Muscle of leg (tissue), 11 donors: Measurements from ENCODE around the gene BTN2A1. TPM values are rescaled to one million over a fixed set of nuclear protein-coding genes. Genes with fewer than 3 reads are reported as not detected.

Source experiments
- DNase-seq: peaks from one replicate; pipeline ENCODE4 v3.0.0; 2013
- H3K27ac ChIP-seq: one replicate; pipeline ENCODE4 v1.5.1; 2013; ENCODE audit warnings: mild to moderate bottlenecking, low read length, control low read depth
- H3K27me3 ChIP-seq: one replicate; pipeline ENCODE4 v1.6.1; 2013; ENCODE audit warnings: low read length; ENCODE audit not compliant: control insufficient read depth, insufficient read depth
- H3K36me3 ChIP-seq: one replicate; pipeline ENCODE4 v1.6.1; 2013; ENCODE audit warnings: low read length; ENCODE audit not compliant: control insufficient read depth, insufficient read depth
- H3K4me1 ChIP-seq: one replicate; pipeline ENCODE4 v1.6.1; 2013; ENCODE audit warnings: low read length; ENCODE audit not compliant: control insufficient read depth, insufficient read depth
- H3K4me3 ChIP-seq: one replicate; pipeline ENCODE4 v1.5.1; 2013; ENCODE audit warnings: low read length, control low read depth
- H3K9me3 ChIP-seq: replicated peaks from 2 replicates; pipeline ENCODE4 v1.6.1; 2013; ENCODE audit warnings: low read depth, low read length; ENCODE audit not compliant: control insufficient read depth
- WGBS: methylation state at CpG from one replicate; pipeline ENCODE4 v1.1.5; 2013; ENCODE audit warnings: missing lambda C conversion rate; ENCODE audit not compliant: insufficient coverage; 5-methylcytosine and 5-hydroxymethylcytosine counted together
- polyA plus RNA-seq, 8 donors: library from polyadenylated mRNA; unstranded; fragments of 120-200 nt; gene quantifications; one replicate each; pipeline versions ENCODE4 v1.2.1 to v1.2.3, GENCODE V29; 2013; ENCODE audit warnings: inconsistent platforms in 1 of 8, low replicate concordance in 1 of 8; ENCODE audit not compliant: insufficient read length in 8 of 8, insufficient read depth in 1 of 8
- total RNA-seq: library from RNA; stranded (reverse); fragments of 120-200 nt; gene quantifications from one replicate; pipeline ENCODE4 v1.2.4, GENCODE V29; 2013

BTN2A1 gene
- total and polyA plus RNA-seq, 9 donors: 13.8 to 28.1 (median 25.3) TPM

DNA sequence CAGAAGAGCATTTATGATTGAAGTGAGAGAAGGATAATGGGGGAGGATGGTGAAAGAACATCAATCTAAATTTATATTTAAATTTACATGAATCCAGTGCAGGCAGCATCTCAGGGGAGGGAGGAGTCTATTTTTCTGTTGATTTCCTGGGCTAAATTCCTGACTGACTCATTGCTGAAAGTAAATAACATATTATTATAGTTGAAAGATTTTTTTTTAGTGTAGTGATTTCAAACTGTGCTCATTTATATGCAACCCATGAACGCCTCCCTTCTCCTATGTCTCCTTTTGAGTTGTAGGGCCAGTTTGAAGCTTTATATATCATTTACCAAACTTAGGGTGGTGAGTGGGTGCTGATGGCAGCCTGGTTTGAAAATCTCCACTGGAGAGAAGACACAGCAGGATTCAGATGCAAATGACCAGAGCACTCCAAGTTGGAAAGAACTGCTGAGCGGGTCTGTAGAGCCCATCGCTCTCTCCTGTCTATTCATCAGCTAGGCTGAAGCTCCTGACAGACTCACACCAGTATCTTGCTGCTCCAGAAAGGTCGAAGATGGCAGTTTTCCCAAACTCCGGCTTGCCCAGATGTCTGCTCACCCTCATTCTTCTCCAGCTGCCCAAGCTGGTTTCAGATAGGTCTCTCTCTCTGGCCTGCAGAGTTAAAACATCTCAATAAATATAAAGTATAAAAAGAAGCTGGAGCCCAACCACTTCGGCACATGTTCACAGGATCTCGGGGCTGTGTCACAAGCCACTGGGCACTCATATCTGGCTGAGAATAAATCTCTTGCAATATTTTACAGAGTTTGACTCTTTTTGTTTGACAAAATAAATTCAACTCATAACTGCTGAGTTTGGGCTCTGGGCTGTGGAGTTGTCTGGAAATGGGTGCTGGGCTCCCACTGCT, 18.3 kb downstream of the BTN2A1 start:
- H3K36me3 ChIP-seq: no peaks in the 10 kb centered on the region
- peak overlapping the region; percentile 10 for H3K27ac ChIP-seq
- H3K27me3 ChIP-seq: no peaks in the 10 kb centered on the region
- WGBS: 79% methylated on average over 3 of the region's 7 CpGs
- H3K4me1 ChIP-seq: peaks cover 13% of the 10 kb centered on the region
- no peak overlapping the region for H3K4me3 ChIP-seq
- peaks cover 6% of the 10 kb centered on the region for H3K9me3 ChIP-seq
- DNase-seq: no peak

DNA sequence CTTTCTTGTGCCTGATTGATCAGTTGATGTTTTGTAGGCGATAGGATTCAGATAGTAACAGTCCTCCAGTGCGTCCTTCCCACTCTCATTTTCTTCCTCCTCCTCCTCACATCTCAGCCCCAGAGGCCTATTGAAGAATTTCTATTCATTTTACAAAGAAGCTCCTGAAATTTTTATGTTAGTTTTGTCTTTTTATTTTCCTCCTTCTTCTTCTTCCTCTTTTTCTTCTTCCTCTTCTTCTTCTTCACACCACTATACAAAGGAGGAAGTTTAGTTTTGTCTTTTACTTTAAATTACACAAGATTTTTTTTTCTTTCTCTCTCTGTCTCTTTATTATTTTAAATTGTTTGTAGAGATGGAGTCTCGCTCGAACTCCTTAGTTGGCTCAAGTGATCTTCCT, 19.1 kb downstream of the BTN2A1 start:
- no peak for DNase-seq
- Histone ChIP-seq H3K27me3 (no peaks in the 10 kb centered on the region), H3K9me3 (peaks cover 6% of the 10 kb centered on the region), H3K4me1 (peaks cover 13% of the 10 kb centered on the region), H3K27ac (peak overlapping the region; percentile 45), H3K36me3 (no peaks in the 10 kb centered on the region), H3K4me3 (no peak overlapping the region)
- WGBS: no CpG with 5 or more reads among the region's 4 CpGs

DNA sequence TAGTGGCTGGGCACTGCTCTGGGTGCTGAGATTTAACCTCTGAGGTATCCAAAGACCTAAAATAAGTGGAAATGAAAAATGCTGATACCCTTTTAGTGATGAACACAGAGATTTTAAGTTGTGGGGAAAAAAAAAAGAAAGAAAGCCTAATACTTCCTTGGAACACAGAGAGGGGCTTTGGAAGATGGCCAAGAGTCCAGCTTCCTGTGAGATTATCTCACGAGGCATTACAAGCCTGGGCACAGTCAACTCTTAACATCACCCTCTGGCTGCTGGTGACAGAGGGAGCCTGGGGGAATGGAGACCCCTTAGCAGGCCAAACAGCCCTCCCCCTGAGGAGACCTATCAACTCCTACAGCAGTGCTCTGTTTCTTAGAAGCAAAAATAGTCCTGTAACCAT, 19.7 kb downstream of the BTN2A1 start:
- H3K4me3 ChIP-seq: no peak overlapping the region
- no peaks in the 10 kb centered on the region for H3K27me3 ChIP-seq
- peaks cover 13% of the 10 kb centered on the region for H3K4me1 ChIP-seq
- DNase-seq: peak; percentile 60
- H3K27ac ChIP-seq: peak overlapping the region; percentile 45
- WGBS: no CpG with 5 or more reads among the region's 1 CpG
- H3K36me3 ChIP-seq: no peaks in the 10 kb centered on the region
- peaks cover under 1% of the 10 kb centered on the region for H3K9me3 ChIP-seq

DNA sequence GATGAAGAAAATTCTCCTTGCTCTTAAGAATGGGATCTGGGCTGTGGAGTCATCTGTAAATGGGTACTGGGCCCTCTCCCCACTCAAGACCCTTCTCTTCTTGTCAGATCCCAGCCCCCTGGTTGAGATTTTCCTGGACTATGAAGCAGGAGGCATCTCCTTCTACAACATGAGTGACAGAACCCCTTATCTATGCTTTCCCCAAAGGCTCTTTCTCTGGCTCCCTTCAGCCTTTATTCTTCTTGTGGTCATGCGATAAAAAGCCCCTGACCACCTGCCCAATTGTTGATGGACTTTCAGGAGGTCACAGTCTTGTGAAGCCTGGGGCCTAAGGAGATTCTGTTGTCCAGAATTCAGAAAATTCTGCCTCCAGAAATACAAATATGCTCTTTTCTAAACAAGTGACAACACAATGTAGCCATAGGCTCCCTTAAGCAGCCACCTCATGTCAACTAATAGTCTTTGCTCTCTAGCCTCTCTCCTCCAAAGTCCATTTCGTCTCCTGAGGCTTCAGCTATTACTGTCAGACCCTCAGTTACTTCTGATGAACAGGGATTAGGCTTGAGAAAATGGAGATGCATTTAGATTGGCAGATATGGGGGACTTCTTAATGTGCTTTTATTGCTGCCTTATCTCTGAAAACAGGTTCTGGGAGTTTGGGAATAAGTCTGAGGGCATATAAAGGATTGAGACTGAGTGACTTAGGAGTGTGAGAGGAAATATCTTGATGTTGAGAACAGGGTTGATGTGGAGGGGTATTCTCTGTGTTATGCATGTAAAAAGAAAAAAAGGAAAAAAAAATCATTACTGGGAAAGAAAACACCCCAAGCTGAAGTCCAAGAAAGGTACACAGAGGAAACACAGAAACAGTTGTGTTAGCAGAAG, 20.6 kb downstream of the BTN2A1 start:
- DNase-seq: no peak
- H3K36me3 ChIP-seq: no peaks in the 10 kb centered on the region
- no peak overlapping the region for H3K27ac ChIP-seq
- no peaks in the 10 kb centered on the region for H3K9me3 ChIP-seq
- H3K4me1 ChIP-seq: peaks cover 13% of the 10 kb centered on the region
- H3K4me3 ChIP-seq: no peak overlapping the region
- H3K27me3 ChIP-seq: no peaks in the 10 kb centered on the region
- no CpG with 5 or more reads among the region's 2 CpGs for WGBS

DNA sequence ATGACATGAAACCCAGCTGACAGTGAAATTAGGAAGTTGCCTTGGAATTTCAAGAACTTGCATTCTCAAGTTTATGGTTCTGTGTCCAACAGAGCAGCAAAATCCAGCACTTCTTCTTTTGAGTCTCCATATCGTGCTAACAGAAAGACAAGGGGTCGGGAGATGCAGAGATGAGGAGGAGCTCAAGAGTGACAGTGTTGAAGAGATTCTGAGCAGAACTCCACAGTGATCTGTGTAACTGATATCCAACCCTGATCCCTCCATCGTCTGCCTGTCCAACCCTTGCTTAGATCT, 21.2 kb downstream of the BTN2A1 start:
- Histone ChIP-seq H3K4me1 (peaks cover 13% of the 10 kb centered on the region), H3K27me3 (no peaks in the 10 kb centered on the region), H3K4me3 (no peak overlapping the region), H3K9me3 (no peaks in the 10 kb centered on the region), H3K27ac (no peak overlapping the region), H3K36me3 (no peaks in the 10 kb centered on the region)
- WGBS: 70% methylated on average over 1 of the region's 3 CpGs
- peak; percentile 61 for DNase-seq

DNA sequence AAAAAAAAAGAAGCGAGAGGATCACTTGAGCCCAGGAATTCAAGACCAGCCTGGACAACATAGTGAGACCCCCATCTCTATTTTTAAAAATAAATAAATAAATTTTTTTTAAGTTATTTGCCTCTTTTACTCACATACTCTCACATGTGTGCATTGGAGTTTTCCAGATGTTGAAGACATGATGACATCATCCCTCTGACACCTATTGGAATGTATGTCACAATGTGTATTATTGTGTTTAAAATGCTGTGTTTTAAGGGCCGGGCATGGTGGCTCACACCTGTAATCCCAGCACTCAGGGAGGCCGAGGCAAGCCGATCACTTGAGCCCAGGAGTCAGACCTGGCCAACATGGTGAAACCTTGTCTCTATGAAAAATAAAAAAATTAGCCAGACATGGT, 24.6 kb downstream of the BTN2A1 start:
- Histone ChIP-seq H3K9me3 (no peaks in the 10 kb centered on the region), H3K4me3 (no peak overlapping the region), H3K4me1 (peaks cover 4% of the 10 kb centered on the region), H3K27me3 (no peaks in the 10 kb centered on the region), H3K36me3 (no peaks in the 10 kb centered on the region), H3K27ac (no peak overlapping the region)
- no peak for DNase-seq
- 60% methylated on average over 1 of the region's 4 CpGs for WGBS

DNA sequence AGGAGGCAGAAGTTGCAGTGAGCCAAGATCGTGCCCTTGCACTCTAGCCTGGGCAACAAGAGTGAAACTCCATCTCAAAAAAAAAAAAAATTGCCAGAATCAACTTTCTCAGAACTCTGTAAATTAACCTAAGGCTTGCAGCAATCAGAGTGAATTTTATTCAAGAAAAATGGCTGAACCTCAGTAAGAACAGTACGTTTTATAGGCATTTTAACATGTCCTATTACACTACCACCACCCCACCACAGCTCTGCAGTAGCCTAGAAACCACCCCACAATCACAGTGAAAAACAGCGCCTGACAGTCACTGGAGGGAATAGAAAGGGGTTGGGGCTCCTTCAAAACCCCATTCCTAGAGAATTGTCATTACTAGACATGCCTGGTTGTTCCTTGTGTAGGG, 26.0 kb downstream of the BTN2A1 start:
- Histone ChIP-seq H3K27me3 (no peaks in the 10 kb centered on the region), H3K36me3 (no peaks in the 10 kb centered on the region), H3K9me3 (no peaks in the 10 kb centered on the region), H3K27ac (no peak overlapping the region), H3K4me1 (no peaks in the 10 kb centered on the region), H3K4me3 (no peak overlapping the region)
- WGBS: no CpG with 5 or more reads among the region's 3 CpGs
- DNase-seq: no peak

DNA sequence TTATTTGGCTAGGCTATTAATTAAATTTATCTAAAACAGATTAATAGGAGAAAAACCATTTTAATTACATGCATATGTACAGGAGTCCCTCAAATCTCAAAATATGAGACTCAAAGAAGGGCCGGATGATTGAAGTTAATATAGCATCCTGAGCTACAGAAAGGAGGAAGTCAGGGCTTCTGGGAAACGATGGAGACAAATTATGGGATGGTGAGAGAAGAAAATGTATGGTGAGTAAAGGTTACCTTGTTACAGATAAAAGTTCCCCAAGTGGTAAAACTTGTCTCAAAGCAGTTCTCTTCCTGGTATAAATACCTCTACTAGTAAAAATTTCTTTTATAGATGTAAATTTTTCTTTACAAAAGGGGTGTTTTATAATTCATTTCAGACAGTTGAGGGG, 26.4 kb downstream of the BTN2A1 start:
- no peak for DNase-seq
- no peaks in the 10 kb centered on the region for H3K36me3 ChIP-seq
- H3K4me3 ChIP-seq: no peak overlapping the region
- no peak overlapping the region for H3K27ac ChIP-seq
- no CpG with 5 or more reads among the region's 2 CpGs for WGBS
- no peaks in the 10 kb centered on the region for H3K9me3 ChIP-seq
- no peaks in the 10 kb centered on the region for H3K27me3 ChIP-seq
- H3K4me1 ChIP-seq: no peaks in the 10 kb centered on the region

DNA sequence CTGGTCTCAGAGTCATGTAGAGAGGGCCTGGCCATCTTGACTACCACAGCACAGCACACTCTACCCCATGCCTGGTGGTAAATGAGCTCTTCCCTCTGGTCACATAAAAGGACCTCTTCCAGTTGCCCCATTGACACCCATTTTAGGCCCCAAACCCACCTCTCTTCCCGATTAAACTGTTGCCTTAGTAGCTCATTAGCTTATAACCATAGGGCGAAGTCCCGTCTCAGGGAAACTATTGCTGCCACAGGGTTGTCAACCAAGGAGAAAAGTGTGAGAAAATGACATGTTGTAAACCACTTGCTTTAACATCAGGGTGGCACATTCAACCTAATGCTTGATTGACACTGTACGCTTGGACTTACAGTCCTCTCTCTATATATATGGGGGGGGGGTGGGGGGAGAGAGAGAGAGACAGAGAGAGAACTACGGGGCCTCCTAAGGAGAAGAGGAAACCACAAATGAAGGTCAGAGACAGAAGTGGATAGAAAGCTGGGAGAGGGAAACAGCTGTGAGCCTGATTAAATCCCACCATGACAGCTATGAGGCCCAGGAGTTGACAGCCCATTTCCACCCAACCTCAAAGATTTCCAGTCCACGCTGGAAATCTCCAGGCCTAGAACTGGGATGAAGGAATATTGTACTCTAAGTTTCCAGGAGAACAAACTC, 27.5 kb downstream of the BTN2A1 start:
- no peaks in the 10 kb centered on the region for H3K4me1 ChIP-seq
- H3K9me3 ChIP-seq: no peaks in the 10 kb centered on the region
- H3K27me3 ChIP-seq: no peaks in the 10 kb centered on the region
- DNase-seq: no peak
- no peaks in the 10 kb centered on the region for H3K36me3 ChIP-seq
- 94% methylated on average over 3 of the region's 6 CpGs for WGBS
- H3K4me3 ChIP-seq: no peak overlapping the region
- H3K27ac ChIP-seq: no peak overlapping the region

DNA sequence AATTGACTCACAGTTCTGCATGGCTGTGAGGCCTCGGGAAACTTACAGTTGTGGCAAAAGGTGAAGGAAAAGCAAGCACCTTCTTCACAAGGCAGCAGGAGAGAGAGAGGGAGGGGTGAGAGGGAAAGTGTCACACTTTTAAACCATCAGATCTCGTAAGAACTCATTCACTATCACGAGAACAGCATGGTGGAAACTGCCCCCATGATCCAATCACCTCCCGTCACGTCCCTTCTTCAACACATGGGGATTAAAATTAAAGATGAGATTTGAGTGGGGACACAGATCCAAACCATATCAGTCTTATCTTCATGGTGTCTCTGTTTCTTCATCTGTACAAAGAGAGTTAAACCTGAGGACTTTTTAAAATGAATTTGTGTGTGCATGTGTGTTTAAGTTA, 28.6 kb downstream of the BTN2A1 start:
- no peaks in the 10 kb centered on the region for H3K9me3 ChIP-seq
- no peak for DNase-seq

More for the DNA sequence above, 28.6 kb downstream of the BTN2A1 start:
- no CpG with 5 or more reads among the region's 5 CpGs for WGBS
- Histone ChIP-seq H3K4me1 (no peaks in the 10 kb centered on the region), H3K36me3 (no peaks in the 10 kb centered on the region), H3K27me3 (no peaks in the 10 kb centered on the region), H3K27ac (no peak overlapping the region), H3K4me3 (no peak overlapping the region)
